ENCODE results near the gene PTCD3.
A peak's percentile ranks its signal among the peaks of the same experiment; 100 is the strongest.

The PTCD3 gene

GRCh38 chr2:86105969-86106945, at the start of gene PTCD3:
Gene PTCD3 (plus strand): TSS chr2:86106235. CDS start chr2:86106248, 13 bp downstream.
- peak; percentile 90 for DNase-seq (ENCODE audit: low read depth)

GRCh38 chr2:86056590-86057331, 49.3 kb upstream of the PTCD3 start:
- DNase-seq (ENCODE audit: low read depth): no peak

- no peak for DNase-seq (ENCODE audit: low read depth)
Measured at GRCh38 chr2:86062043-86062442, 44.0 kb upstream of the PTCD3 start.

GRCh38 chr2:86064006-86064405, 42.0 kb upstream of the PTCD3 start:
- DNase-seq (ENCODE audit: low read depth): no peak

- peak; percentile 65 for DNase-seq (ENCODE audit: low read depth)
Measured at GRCh38 chr2:86065512-86065911, 40.5 kb upstream of the PTCD3 start.

GRCh38 chr2:86066007-86066578, 39.9 kb upstream of the PTCD3 start:
- DNase-seq (ENCODE audit: low read depth): no peak

GRCh38 chr2:86066915-86067314, 39.1 kb upstream of the PTCD3 start:
- no peak for DNase-seq (ENCODE audit: low read depth)

GRCh38 chr2:86068136-86068588, 37.9 kb upstream of the PTCD3 start:
- no peak for DNase-seq (ENCODE audit: low read depth)

- DNase-seq (ENCODE audit: low read depth): no peak
Measured at GRCh38 chr2:86068648-86069047, 37.4 kb upstream of the PTCD3 start.

GRCh38 chr2:86069091-86069685, 36.8 kb upstream of the PTCD3 start:
- no peak for DNase-seq (ENCODE audit: low read depth)

GRCh38 chr2:86069783-86070339, 36.2 kb upstream of the PTCD3 start:
- DNase-seq (ENCODE audit: low read depth): no peak

- no peak for DNase-seq (ENCODE audit: low read depth)
Measured at GRCh38 chr2:86070868-86071267, 35.2 kb upstream of the PTCD3 start.

- peak; percentile 83 for DNase-seq (ENCODE audit: low read depth)
Measured at GRCh38 chr2:86072271-86072858, 33.7 kb upstream of the PTCD3 start.

GRCh38 chr2:86073225-86073624, 32.8 kb upstream of the PTCD3 start:
- no peak for DNase-seq (ENCODE audit: low read depth)

GRCh38 chr2:86074256-86074655, 31.8 kb upstream of the PTCD3 start:
- no peak for DNase-seq (ENCODE audit: low read depth)

- no peak for DNase-seq (ENCODE audit: low read depth)
Measured at GRCh38 chr2:86074811-86075210, 31.2 kb upstream of the PTCD3 start.

- DNase-seq (ENCODE audit: low read depth): no peak
Measured at GRCh38 chr2:86075886-86076285, 30.1 kb upstream of the PTCD3 start.

- DNase-seq (ENCODE audit: low read depth): no peak
Measured at GRCh38 chr2:86078774-86079545, 27.1 kb upstream of the PTCD3 start.

- DNase-seq (ENCODE audit: low read depth): peak; percentile 56
Measured at GRCh38 chr2:86079981-86080911, 25.8 kb upstream of the PTCD3 start.

GRCh38 chr2:86081724-86082123, 24.3 kb upstream of the PTCD3 start:
- DNase-seq (ENCODE audit: low read depth): no peak

Measured in fibroblast of the conjunctiva (primary cell).